HG03108 (cell line): ENCODE data around the gene PPP6R3.
"Not testable (repeated sequence)": the region's sequence is repeated elsewhere in the genome, so short reads cannot be mapped to it uniquely, and the experiment has no call there.

ENCODE experiments used
- ATAC-seq: cut with Tn5 transposase; IDR thresholded peaks from one replicate; pipeline ENCODE4 v1.9.1; 2021; ENCODE audit warnings: moderate library complexity; ENCODE audit not compliant: unreplicated experiment

PPP6R3 gene

DNA sequence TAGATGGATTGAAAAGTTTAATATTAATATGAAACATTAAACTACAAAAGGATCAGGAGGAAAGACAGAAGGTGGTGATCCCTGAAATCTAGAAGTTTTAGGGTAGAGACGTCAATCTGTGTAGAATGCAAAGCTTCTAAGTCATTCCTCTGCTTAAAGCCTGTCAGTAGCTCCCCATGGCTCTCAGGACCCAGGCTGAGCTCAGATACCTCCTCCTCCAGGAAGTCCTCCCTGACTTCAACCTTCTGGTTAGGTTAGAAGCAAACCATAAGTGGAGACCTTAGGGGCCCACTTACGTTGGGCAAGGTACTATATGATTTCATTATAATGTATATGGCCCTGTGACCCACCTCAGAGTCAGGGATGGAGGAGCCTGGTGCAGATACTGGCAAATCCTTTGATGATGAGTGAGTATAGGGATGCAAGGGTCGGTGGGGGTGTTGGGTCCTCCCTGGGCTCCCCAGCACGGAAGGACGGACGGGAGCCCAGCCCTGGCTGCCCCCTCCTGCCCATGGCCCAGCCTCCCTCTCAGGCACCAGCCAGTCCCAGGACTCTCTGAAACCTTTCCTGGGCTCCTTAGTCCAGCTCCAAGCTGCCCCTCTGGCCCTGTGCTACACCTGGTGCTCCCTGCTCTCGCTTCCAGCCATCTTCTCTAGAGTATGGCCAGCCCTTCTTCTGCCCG lies 3.2 kb upstream of the PPP6R3 start:
- ATAC-seq: no peak

DNA sequence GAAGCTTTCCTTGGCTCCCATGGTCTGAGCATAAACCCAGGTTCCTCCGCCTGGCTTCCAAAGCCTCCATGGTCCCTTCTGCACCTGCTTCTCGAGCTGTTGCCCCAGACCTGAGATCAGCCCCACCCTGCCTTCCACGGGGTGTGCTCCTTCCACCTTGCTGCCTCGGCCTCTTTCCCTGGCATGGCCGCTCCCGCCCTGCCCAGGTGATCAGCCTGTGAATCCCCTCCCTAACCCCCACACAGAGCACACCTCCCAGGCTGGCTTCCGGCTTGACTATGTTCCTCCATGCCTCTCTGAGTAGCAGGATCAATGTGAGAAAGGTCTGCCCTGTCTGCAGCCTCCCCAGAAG lies 2.7 kb upstream of the PPP6R3 start:
- no peak for ATAC-seq

DNA sequence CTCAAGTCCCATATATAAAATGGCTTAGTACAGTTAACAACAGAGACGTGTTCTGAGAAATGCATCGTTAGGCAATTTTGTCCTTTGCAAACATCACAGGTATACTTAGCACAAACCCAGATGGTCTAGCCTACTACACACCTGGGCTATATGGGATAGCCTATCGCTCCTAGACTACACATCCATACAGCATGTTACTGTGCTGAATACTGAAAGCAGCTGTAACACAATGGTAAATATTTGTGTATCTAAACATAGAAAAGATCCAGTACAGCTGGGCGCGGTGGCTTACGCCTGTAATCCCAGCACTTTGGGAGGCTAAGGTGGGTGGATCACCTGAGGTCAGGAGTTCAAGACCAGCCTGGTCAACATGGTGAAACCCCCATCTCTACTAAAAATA lies 2.2 kb upstream of the PPP6R3 start:
- ATAC-seq: not testable (repeated sequence)

DNA sequence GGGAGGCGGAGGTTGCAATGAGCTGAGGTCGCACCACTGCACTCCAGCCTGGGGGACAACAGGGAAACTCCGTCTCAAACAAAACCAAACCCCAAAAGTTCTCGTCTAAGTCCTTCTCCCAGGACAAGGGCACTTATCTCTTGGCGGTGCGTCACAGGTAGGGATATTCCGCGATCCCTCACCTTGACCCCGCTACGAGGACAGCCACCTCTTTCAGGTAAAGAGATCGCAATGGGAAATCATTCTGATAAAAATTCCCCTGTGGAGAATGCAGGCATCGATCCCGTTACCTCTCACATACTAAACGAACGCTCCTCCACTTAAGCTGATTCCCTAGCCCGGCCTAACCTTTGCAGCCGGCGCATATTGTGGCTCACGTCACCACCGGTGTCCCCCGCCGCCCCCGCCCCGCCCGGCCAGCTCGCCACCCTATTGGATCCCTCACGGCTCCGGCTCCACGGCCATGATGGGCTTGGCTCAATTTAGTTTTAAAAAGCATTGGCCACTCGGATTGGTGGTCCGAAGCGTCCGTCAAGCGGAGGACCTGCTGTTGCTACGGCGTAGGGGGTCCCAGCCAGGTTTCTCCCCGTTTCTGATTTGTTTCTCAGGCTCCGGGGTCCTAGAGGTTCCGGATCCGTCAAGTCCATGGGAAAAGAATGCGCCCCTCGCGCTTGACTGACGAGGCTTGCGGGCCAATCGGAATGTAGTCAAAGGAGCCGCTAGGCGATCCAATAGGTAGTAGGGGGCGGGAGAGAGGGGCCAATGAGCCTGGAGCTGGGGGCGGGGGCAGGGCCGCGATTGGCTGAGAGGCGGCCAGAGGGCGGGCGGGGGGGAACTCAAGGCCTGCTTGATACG lies 439 bp upstream of the PPP6R3 start:
- ATAC-seq: peak; percentile 78

DNA sequence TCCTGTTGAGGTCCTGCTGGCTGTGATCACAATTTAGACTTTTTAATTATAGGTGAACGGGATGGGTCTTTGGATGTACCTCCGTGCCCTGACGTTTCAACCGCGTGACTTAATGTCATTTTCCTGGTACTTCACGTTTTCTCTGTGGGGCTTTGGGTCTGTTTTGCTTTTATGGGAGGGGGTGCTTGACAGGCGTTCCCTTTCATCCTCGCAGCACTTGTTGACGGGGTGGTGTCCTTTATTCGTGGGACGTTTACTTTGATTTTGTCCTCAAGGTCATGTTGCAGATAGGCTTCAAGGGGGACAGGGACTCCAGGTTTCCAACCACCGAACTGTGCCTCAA lies 994 bp downstream of the PPP6R3 start:
- ATAC-seq: no peak

DNA sequence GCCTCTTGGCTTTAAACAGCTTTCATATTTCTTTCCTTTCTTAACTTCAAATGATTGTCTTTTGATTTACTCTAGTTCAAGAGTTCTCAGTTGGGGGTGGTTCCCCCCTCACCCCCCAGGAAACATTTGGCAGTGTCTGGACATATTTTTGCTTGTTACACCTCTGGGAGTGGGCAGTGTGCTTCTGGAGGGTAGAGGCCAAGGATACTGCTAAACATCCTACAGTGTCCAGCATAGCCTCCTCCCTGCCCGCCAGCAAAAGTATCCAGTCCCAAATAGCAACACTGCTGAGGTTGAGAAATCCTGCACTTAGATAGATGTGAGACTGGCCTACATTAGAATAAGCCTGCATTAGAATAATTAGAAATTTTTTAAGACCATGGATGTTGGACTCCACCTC lies 3.2 kb downstream of the PPP6R3 start:
- ATAC-seq: no peak

DNA sequence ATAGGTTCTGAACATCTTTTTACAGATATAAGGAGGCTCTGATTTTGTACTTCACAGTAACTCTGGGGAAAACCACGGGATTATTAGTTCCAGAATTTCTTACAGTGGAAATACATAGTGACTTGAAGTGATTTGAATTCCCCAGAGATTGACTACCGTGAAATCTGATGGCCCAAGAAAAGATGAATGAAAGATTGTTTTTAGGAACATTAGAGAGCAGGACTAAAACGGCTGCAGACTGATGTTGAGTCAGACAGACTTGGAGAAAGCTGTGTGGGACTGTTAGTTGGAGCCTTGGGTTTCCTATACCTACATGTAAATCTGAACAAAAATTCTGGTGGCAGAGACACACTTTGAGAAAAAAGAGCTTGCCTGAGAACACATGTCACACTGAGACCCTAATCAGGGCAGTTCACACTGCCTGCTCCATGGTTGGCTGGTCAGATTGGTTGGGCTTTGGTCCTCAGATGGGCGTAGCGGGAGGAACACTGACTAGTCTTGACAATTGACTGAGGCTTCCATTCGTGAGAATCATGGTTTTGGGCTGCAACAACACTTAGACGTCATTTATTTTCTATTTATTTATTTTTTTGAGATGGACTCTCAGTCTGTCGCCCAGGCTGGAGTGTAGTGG lies 6.8 kb downstream of the PPP6R3 start:
- ATAC-seq: no peak

DNA sequence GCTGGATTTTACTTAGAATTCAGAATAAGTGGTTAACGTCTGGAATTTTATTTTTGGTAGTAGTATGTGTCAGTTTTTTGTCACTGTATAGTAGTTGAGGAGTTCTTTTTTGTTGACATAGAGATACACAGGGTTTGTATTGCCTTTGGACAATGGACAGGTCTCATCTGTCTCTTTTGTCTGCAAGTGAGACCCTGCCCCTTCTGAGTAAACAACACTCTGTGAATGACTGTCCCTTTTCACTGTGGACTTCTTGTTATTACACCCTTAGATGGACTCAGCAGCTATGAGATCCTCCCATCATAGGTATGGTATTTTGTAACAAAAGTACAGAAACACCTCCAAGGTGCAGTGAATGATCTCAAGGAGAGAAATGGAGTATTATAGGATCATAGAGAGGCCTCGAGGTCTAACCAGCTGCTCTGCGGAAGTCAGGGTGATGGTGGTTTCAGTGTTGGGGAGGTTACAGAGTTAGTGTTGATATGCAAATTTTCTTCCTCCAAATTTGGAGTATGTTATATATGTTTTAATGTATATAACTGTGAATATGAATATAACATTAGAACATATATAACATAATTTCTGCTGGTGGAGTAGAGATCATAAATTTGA lies 7.8 kb downstream of the PPP6R3 start:
- ATAC-seq: no peak

DNA sequence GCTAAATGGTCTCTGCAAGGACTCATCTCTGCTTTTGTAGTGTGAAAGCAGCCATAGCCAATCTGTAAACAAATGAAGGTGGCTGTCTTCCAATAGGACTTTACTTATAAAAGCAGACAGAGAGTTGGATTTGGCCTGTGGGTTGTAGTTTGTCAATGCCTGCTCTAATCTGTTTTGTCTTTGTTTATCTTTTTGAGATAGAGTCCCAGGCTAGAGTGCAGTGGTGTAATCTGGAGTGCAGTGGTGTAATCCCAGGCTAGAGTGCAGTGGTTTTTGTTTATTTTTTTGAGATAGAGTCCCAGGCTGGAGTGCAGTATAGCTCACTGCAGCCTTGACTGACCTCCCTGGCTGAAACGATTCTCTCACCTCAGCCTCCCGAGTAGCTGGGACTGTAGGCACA lies 8.6 kb downstream of the PPP6R3 start:
- no peak for ATAC-seq

DNA sequence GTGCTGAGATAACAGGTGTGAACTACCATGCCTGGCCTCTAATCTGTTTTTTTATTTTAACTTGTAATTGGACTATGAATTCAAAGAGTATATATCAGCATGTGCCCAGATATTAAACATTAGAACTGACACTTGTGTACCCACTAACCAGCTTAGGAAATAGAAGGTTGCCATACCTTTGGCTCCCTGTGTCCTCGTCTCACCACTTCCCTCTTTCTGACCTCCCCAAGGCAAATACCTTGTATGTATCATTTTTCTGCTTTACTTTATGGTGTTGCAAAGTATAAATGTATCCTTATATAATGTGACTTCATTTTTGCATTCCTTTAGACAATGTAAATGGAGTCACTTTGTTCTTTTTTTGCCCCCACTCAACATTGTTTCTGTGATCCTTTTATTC lies 9.1 kb downstream of the PPP6R3 start:
- no peak for ATAC-seq

DNA sequence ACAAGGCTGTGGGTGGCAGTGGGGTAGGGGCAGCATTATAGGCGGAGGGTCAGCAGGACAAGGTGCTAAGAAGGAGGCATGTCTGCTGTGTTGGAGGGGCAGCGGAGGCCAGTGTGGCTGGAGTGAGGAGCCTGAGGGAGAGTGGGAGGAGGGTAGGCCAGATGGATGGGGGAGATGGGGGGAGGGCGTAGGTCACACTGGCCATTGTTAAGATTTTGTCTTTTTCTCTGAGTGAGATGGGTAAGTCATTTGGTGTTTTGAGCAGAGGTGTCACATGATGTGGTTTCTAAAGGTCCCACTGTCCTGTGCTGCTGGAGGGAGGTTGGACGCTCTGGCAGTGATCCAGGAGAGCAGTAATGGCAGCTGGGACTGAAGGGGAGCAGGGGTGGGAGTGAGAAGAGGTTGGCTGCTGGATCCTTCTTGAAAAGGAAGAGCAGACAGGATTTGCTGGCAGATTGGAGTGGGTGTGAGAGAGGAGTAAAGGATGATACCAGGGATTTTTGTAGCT lies 9.8 kb downstream of the PPP6R3 start:
- no peak for ATAC-seq

DNA sequence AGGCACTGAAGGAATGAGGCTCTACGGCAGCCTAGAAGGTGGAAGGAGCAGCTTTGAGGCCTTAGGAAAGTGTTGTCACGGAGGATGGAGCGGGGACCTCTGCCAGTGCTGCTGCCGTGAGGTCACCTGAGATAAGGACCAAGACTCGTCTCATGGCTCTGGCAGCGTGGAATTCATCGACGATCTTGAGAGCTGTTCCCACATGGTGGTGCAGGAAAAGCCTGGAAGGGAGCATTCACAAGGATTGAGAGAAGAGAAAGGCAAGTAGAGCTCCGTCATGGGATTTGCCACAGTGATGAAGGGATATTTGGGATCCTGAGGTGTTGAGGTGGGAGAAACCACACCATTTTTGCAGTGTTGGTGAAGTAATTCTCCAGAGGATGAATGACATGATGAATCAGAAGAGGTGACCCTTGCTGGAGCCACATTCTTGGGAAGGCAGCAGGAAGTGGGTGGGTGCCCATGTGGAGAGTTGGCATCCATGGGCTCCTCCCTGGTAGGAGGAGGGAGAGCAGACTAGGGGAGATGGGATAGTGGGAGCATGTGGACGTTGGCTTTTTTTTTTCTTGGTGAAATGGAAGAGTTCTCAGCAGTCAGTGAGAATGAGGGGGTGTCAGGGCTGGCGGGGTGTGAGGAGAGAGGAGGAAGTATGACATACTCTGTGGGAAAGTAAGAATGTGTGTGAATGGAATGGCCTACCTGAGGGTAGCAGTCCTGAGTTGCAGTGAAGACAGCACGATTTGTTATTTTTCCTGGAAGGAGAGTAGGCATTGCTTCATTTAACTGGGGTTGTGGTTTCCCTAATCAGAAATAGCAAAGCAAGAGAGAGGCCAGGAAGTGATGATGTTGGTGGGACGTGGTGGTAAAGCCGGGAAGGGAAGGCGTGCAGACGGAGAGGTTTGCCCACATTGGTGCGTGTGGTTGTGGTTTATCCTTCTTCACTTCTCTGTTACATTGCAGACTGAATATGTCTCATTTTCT lies 11.1 kb downstream of the PPP6R3 start:
- ATAC-seq: no peak

DNA sequence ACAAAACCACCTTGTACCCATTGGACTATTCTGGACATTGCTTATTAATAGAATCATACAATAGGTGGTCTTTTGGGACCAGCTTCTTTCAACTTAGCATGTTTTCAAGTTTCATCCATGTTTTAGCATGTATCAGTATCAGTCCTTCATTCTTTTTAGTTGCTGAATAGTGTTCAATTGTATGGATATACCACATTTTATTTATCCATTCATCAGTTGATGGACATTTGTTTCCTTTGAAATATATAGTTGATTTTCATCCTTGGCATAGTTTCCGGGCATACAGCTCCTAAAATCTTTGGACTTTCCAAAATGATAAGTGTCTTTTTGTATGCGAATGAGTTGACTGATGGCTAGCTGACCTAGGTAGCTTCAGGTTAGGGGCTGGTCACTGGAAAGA lies 12.2 kb downstream of the PPP6R3 start:
- no peak for ATAC-seq

DNA sequence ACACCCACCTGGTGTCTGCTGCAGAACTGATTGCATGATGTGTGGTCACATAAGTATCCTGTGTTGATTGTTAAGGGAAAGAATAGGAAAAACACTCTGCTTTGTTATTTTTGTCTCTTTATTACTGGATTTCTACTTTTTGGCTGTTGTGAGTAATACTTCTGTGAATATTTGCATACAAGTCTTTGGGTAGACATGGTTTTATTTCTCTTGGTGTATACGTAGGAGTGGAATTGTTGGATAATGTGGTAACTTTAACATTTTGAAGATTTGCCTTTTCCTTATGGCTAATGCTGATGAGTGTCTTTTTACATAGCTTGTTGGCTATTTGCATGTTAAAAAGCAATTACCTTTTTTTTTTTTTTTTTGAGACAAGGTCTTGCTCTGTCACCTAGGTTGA lies 13.1 kb downstream of the PPP6R3 start:
- ATAC-seq: no peak

DNA sequence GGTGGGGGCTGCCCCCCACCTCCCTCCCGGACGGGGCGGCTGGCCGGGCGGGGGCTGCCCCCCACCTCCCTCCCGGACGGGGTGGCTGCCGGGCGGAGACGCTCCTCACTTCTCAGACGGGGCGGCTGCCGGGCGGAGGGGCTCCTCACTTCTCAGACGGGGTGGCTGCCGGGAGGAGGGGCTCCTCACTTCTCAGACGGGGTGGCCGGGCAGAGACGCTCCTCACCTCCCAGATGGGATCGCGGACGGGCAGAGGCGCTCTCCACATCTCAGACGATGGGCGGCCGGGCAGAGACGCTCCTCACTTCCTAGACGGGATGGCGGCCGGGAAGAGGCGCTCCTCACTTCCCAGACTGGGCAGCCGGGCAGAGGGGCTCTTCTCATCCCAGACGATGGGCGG lies 15.1 kb downstream of the PPP6R3 start:
- not testable (repeated sequence) for ATAC-seq

DNA sequence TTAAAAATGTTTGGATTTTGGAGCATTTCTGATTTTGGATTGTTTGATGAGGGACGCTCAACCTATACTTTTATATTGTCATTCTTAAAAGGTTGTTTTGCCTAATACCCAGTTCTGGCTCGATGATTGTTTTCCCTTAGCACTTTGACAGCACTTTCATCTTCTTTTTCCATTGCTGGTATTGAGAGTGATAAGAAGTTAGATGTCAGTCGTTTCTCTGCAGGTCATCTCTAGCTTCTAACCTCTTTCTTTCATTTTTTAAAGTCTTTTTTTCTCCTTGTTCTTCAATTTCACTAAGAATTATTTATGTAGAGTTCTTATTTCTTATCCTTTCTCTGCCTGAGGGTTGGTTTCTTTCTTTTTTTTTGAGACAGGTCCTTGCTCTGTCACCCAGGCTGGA lies 18.8 kb downstream of the PPP6R3 start:
- no peak for ATAC-seq

DNA sequence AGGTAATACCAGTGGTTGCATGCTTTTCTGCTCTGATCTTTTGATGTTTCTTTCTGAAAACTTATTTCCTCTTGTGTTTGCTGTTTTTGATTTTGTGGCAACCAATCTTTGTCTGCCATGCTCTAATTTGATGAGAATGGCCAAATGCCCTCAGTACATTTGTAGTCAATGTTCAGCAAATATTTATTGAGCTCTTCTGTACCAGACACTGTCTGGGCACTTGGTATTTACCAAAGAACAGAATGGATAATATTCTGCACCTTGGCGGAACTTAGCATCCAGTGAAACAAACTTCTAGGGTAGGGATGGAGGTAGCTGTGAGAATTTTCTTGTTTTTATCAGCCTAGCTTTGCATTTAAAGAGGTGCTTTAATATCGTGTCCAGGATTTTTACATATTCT lies 19.6 kb downstream of the PPP6R3 start:
- no peak for ATAC-seq

DNA sequence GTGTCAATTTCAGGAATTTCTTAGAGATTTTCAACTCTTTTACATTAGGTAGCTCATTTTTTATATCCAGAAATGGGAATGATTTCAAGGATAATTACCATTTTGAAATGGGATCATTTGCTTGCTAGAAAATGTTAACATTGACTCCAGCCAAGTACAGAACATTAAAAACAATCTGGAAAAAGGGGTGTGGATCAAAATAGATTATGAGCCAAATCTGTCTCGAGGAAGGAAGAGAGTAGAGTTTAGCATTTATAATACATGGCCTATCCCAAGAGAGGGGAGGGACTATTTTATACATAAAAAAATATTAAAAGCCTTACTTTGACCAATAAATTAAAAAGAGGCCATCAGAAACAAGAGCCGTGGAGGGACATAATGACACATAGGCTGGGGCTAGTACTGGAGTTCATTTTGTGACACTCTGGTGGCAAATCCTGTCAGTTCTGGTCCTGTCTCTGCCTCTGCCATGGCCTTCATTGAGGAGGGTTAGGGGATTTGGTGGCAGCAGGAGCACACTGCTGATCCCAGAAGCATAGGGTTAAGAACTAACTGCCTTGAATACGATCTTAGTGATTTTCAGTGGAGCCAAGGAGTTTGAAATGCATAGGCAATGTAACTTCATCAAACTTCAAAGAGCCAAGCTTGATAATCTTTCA lies 20.4 kb downstream of the PPP6R3 start:
- ATAC-seq: no peak

DNA sequence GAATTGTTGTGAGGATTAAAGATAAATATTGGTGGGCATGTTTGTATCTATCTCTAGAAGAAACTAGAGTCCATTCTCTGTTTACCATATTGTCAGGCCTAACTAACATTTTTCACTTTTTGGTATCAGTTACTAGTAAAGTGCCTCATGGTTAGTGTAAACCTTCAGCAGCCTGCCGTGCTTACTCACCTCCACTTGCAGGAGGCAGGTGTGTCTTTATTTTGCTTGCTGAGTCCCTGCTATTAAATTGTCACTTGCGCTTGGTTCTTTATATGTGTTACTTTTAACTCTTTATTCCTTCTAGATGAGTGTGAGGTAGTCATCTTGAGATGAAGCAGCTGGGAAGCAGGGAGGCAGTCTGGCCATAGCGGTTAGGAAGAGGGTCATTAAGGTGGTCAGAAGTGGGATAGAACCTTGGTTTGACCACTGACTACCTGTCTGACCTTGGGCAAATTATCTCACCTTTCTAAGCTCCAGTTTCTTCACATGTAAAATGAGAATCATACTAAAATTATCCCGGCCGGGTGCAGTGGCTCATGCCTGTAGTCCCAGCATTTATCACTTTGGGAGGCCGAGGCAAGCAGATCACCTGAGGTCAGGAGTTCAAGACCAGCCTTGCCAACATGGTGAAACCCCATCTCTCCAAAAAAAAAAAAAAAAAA lies 21.2 kb downstream of the PPP6R3 start:
- no peak for ATAC-seq
